Neural cell (in vitro differentiated cells): ENCODE results near the gene MED8. TPM values are rescaled to one million over a fixed set of nuclear protein-coding genes. Genes with fewer than 3 reads are reported as not detected.

Experiments
- H2AFZ ChIP-seq: fragments of 200-600, 300-800 bp; sonication (generic), shearing (Covaris generic); 2 replicates; pipeline ENCODE4 v1.6.0; 2014; ENCODE audit warnings: low read depth, mild to moderate bottlenecking, antibody characterized with exemption, low read length, moderate library complexity
- H3F3A ChIP-seq: fragments of 200-600 bp; shearing (Covaris generic); 2 replicates; pipeline ENCODE4 v1.6.1; 2016; ENCODE audit warnings: mild to moderate bottlenecking, moderate library complexity, mixed read lengths, antibody characterized with exemption, low read length; ENCODE audit not compliant: insufficient read depth, poor library complexity, severe bottlenecking
- H3K27ac ChIP-seq: fragments of 200-600, 300-800 bp; sonication (generic), shearing (Covaris generic); 2 replicates; pipeline ENCODE4 v1.5.1; 2014; ENCODE audit warnings: mild to moderate bottlenecking, low read length, moderate library complexity
- H3K27me3 ChIP-seq: fragments of 300-800, 200-600 bp; sonication (generic), shearing (Covaris generic); 2 replicates; pipeline ENCODE4 v1.6.0; 2014; ENCODE audit warnings: mild to moderate bottlenecking, low read depth, low read length, moderate library complexity; ENCODE audit not compliant: insufficient read depth
- H3K36me3 ChIP-seq: fragments of 300-800, 200-600 bp; sonication (generic), shearing (Covaris generic); 2 replicates; pipeline ENCODE4 v1.5.1; 2014; ENCODE audit warnings: mild to moderate bottlenecking, antibody characterized with exemption, low read length, moderate library complexity; ENCODE audit not compliant: insufficient read depth
- H3K4me2 ChIP-seq: fragments of 300-800, 200-600 bp; sonication (generic), shearing (Covaris generic); 2 replicates; pipeline ENCODE4 v1.6.0; 2014; ENCODE audit warnings: mild to moderate bottlenecking, low read length
- H3K4me3 ChIP-seq: fragments of 300-800, 200-600 bp; sonication (generic), shearing (Covaris generic); 2 replicates; pipeline ENCODE4 v1.5.1; 2014; ENCODE audit warnings: mild to moderate bottlenecking, low read length, moderate library complexity
- H3K79me2 ChIP-seq: fragments of 200-600 bp; shearing (Covaris generic); replicated peaks from 2 replicates; pipeline ENCODE4 v1.6.0; 2014; ENCODE audit warnings: mild to moderate bottlenecking, low read length, moderate library complexity; ENCODE audit not compliant: insufficient read depth
- H3K9ac ChIP-seq: fragments of 300-800, 200-600 bp; sonication (generic), shearing (Covaris generic); 2 replicates; pipeline ENCODE4 v1.6.1; 2016; ENCODE audit warnings: mild to moderate bottlenecking, low read length, mixed read lengths
- H3K9me2 ChIP-seq: fragments of 200-600 bp; shearing (Covaris generic); 2 replicates; pipeline ENCODE4 v1.6.1; 2016; ENCODE audit warnings: mild to moderate bottlenecking, low read length, mixed read lengths; ENCODE audit not compliant: insufficient read depth
- H3K9me3 ChIP-seq: fragments of 200-600, 300-800 bp; sonication (generic), shearing (Covaris generic); 2 replicates; pipeline ENCODE4 v1.6.1; 2016; ENCODE audit warnings: mild to moderate bottlenecking, mixed run types, low read length, moderate library complexity, mixed read lengths
- H4K20me1 ChIP-seq: fragments of 200-600 bp; shearing (Covaris generic); 2 replicates; pipeline ENCODE4 v1.6.1; 2016; ENCODE audit warnings: mild to moderate bottlenecking, mixed run types; ENCODE audit not compliant: insufficient read depth
- EP300 ChIP-seq: fragments of 450-650 bp; conservative IDR thresholded peaks from 2 replicates; pipeline ENCODE4 v1.6.1; 2014; ENCODE audit warnings: antibody characterized with exemption, mild to moderate bottlenecking, moderate library complexity; ENCODE audit not compliant: poor library complexity, severe bottlenecking
- EZH2 ChIP-seq: fragments of 200-600, 300-800 bp; shearing (Covaris generic), sonication (generic); IDR thresholded peaks from 2 replicates; pipeline ENCODE4 v1.6.1; 2014; ENCODE audit warnings: antibody characterized with exemption, low read length, borderline replicate concordance, mild to moderate bottlenecking; ENCODE audit not compliant: insufficient read depth, poor library complexity, severe bottlenecking
- MXI1 ChIP-seq: fragments of 450-650 bp; conservative IDR thresholded peaks from 2 replicates; pipeline ENCODE4 v1.6.1; 2014; ENCODE audit warnings: antibody characterized with exemption, mild to moderate bottlenecking; ENCODE audit not compliant: poor library complexity, severe bottlenecking
- POLR2AphosphoS5 ChIP-seq: IDR thresholded peaks from 2 replicates; pipeline ENCODE4 v1.6.1; 2012
- RAD21 ChIP-seq: fragments of 450-650 bp; conservative IDR thresholded peaks from 2 replicates; pipeline ENCODE4 v1.6.1; 2014; ENCODE audit warnings: antibody characterized with exemption, mild to moderate bottlenecking, moderate library complexity
- SMC3 ChIP-seq: fragments of 450-650 bp; conservative IDR thresholded peaks from 2 replicates; pipeline ENCODE4 v1.6.1; 2014; ENCODE audit warnings: antibody characterized with exemption, mild to moderate bottlenecking, moderate library complexity; ENCODE audit not compliant: poor library complexity
- TAF1 ChIP-seq: IDR thresholded peaks from 2 replicates; pipeline ENCODE4 v1.6.1; 2012; ENCODE audit warnings: low read depth
- polyA plus RNA-seq: library from polyadenylated mRNA; depleted of rRNA; stranded (reverse); fragments of >200 nt; gene quantifications from 2 replicates; pipeline ENCODE4 v1.2.3, GENCODE V29; 2014
- TF ChIP-seq, protein P1 (sequence below): fragments of 450-650 bp; IDR thresholded peaks from 2 replicates; pipeline ENCODE4 v1.5.1; 2014; ENCODE audit warnings: antibody characterized with exemption, mild to moderate bottlenecking, moderate library complexity; ENCODE audit not compliant: poor library complexity, severe bottlenecking
- TF ChIP-seq, protein P2 (sequence below): IDR thresholded peaks from 2 replicates; pipeline ENCODE4 v1.6.1; 2012; ENCODE audit warnings: borderline replicate concordance

The MED8 gene
- polyA plus RNA-seq, 1 donor from 2014 or later = 59.2 TPM

DNA sequence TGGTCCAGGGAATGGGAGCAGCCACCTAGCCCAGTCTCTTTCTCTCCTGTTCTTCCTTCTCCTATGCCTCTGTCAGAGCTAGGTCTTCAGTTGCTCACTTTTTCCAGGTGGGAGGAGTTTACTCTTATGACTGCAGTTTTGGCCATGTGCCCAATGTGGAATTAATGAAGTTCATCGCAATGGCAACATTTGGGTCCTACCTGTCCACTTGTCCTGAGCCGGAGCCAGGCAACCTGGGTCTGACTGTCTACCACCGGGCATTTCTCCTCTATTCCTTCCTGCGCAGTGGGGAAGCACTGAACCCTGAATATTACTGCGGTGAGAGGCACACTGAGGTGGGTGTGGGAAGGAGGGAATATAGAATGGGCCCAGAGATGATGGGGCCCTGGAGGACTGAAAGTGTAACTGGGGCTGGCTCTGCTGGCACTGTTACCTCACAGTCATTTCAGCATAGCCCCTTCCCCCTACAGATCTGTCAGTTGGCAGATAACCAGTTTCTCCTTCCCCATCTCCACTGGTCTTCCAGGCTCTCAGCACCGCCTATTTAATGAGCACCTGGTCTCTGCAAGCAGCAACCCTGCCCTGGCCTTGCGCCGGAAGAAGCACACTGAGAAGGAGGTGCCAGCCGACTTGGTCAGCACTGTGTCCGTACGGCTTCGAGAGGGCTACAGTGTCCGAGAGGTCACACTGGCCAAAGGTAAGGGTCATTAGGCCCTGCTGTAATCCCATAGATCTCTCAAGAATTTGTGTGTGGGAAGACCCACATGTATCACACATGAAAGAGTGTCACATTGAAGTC is 30.2 kb upstream of the MED8 start:
- Histone ChIP-seq H3K79me2 (no peaks in the 10 kb centered on the region), H3K27me3 (no peaks in the 10 kb centered on the region), H3K9me2 (no peaks in the 10 kb centered on the region), H3K9me3 (no peaks in the 10 kb centered on the region), H4K20me1 (no peaks in the 10 kb centered on the region), H3K9ac (no peak overlapping the region), H3F3A (no peaks in the 10 kb centered on the region), H3K27ac (no peak overlapping the region), H3K36me3 (no peaks in the 10 kb centered on the region), H3K4me3 (no peak overlapping the region), H2AFZ (no peak overlapping the region), H3K4me2 (no peak overlapping the region)
- no peak for TF ChIP-seq TAF1
- TF ChIP-seq, protein P1, sequence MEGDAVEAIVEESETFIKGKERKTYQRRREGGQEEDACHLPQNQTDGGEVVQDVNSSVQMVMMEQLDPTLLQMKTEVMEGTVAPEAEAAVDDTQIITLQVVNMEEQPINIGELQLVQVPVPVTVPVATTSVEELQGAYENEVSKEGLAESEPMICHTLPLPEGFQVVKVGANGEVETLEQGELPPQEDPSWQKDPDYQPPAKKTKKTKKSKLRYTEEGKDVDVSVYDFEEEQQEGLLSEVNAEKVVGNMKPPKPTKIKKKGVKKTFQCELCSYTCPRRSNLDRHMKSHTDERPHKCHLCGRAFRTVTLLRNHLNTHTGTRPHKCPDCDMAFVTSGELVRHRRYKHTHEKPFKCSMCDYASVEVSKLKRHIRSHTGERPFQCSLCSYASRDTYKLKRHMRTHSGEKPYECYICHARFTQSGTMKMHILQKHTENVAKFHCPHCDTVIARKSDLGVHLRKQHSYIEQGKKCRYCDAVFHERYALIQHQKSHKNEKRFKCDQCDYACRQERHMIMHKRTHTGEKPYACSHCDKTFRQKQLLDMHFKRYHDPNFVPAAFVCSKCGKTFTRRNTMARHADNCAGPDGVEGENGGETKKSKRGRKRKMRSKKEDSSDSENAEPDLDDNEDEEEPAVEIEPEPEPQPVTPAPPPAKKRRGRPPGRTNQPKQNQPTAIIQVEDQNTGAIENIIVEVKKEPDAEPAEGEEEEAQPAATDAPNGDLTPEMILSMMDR = no peak
- no peak for TF ChIP-seq EP300
- no peak for TF ChIP-seq SMC3
- TF ChIP-seq POLR2AphosphoS5 = no peak
- TF ChIP-seq EZH2 = no peak
- no peak for TF ChIP-seq RAD21
- no peak for TF ChIP-seq MXI1
- TF ChIP-seq, protein P2, sequence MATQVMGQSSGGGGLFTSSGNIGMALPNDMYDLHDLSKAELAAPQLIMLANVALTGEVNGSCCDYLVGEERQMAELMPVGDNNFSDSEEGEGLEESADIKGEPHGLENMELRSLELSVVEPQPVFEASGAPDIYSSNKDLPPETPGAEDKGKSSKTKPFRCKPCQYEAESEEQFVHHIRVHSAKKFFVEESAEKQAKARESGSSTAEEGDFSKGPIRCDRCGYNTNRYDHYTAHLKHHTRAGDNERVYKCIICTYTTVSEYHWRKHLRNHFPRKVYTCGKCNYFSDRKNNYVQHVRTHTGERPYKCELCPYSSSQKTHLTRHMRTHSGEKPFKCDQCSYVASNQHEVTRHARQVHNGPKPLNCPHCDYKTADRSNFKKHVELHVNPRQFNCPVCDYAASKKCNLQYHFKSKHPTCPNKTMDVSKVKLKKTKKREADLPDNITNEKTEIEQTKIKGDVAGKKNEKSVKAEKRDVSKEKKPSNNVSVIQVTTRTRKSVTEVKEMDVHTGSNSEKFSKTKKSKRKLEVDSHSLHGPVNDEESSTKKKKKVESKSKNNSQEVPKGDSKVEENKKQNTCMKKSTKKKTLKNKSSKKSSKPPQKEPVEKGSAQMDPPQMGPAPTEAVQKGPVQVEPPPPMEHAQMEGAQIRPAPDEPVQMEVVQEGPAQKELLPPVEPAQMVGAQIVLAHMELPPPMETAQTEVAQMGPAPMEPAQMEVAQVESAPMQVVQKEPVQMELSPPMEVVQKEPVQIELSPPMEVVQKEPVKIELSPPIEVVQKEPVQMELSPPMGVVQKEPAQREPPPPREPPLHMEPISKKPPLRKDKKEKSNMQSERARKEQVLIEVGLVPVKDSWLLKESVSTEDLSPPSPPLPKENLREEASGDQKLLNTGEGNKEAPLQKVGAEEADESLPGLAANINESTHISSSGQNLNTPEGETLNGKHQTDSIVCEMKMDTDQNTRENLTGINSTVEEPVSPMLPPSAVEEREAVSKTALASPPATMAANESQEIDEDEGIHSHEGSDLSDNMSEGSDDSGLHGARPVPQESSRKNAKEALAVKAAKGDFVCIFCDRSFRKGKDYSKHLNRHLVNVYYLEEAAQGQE = no peak

DNA sequence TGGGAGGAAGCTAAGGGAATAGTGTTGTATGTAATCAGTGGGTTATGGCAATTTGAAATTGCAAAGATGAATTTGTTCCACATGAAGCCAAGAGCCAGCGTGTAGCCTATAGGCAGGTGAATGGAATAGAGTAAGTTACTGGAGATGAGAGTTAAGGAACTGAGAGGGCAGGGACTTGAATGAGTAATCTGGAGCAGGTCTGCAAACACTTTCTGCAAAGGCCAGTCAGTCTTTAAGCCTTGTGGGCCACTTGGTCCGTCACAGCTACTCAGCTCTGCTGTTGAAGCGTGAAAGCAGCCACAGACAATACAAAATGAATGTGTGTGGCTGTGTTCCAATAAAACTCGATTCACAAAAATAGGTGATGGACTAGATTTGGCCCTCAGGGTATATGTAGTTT is 29.3 kb upstream of the MED8 start:
- H3F3A ChIP-seq = no peaks in the 10 kb centered on the region
- H3K27ac ChIP-seq = no peak overlapping the region
- no peaks in the 10 kb centered on the region for H3K9me3 ChIP-seq
- no peaks in the 10 kb centered on the region for H3K79me2 ChIP-seq
- H2AFZ ChIP-seq = no peak overlapping the region
- no peak overlapping the region for H3K4me2 ChIP-seq
- no peaks in the 10 kb centered on the region for H3K27me3 ChIP-seq
- no peak for TF ChIP-seq EP300
- TF ChIP-seq TAF1 = no peak
- TF ChIP-seq, protein P2 = no peak
- TF ChIP-seq POLR2AphosphoS5 = no peak
- TF ChIP-seq, protein P1 = no peak
- TF ChIP-seq EZH2 = no peak
- TF ChIP-seq SMC3 = no peak
- no peak for TF ChIP-seq MXI1
- no peak for TF ChIP-seq RAD21
- H3K9ac ChIP-seq = no peak overlapping the region
- no peaks in the 10 kb centered on the region for H3K36me3 ChIP-seq
- no peak overlapping the region for H3K4me3 ChIP-seq
- H3K9me2 ChIP-seq = no peaks in the 10 kb centered on the region
- no peaks in the 10 kb centered on the region for H4K20me1 ChIP-seq
